ENCODE measurements around the gene HOXA6.

The HOXA6 gene

GRCh38 chr7:27147199-27148030 is at the start of gene HOXA6:
Gene HOXA6 (minus strand): TSS chr7:27147774. CDS start chr7:27147749, 25 bp downstream.
- no peak within 1 kb of the TSS for H3K4me3 ChIP-seq (ENCODE audit: low read depth, low read length)
- TF ChIP-seq CTCF (IDR thresholded peaks at IDR 0.05; ENCODE audit: low read depth, low read length, missing control alignments), result no peak
- DNase-seq (ENCODE audit: low read depth), result no peak

GRCh38 chr7:27196287-27196767 is 48.8 kb upstream of the HOXA6 start:
- TF ChIP-seq CTCF (IDR thresholded peaks at IDR 0.05; ENCODE audit: low read depth, low read length, missing control alignments), result peak; percentile 68
- no peak overlapping the region for H3K4me3 ChIP-seq (ENCODE audit: low read depth, low read length)
- DNase-seq (ENCODE audit: low read depth), result peak; percentile 46

GRCh38 chr7:27194686-27195379 is 47.3 kb upstream of the HOXA6 start:
- no peak overlapping the region for H3K4me3 ChIP-seq (ENCODE audit: low read depth, low read length)
- no peak for DNase-seq (ENCODE audit: low read depth)
- TF ChIP-seq CTCF (IDR thresholded peaks at IDR 0.05; ENCODE audit: low read depth, low read length, missing control alignments), result no peak

GRCh38 chr7:27194002-27194352 is 46.4 kb upstream of the HOXA6 start:
- TF ChIP-seq CTCF (IDR thresholded peaks at IDR 0.05; ENCODE audit: low read depth, low read length, missing control alignments), result no peak
- no peak for DNase-seq (ENCODE audit: low read depth)
- no peak overlapping the region for H3K4me3 ChIP-seq (ENCODE audit: low read depth, low read length)

- TF ChIP-seq CTCF (IDR thresholded peaks at IDR 0.05; ENCODE audit: low read depth, low read length, missing control alignments), result no peak
- DNase-seq (ENCODE audit: low read depth), result no peak
- no peak overlapping the region for H3K4me3 ChIP-seq (ENCODE audit: low read depth, low read length)
These were observed 45.9 kb upstream of the HOXA6 start for GRCh38 chr7:27193335-27194001.

GRCh38 chr7:27192546-27193334 is 45.2 kb upstream of the HOXA6 start:
- H3K4me3 ChIP-seq (ENCODE audit: low read depth, low read length), result no peak overlapping the region
- no peak for TF ChIP-seq CTCF (IDR thresholded peaks at IDR 0.05; ENCODE audit: low read depth, low read length, missing control alignments)
- no peak for DNase-seq (ENCODE audit: low read depth)

All from GM12864 (cell line).